HT-29 (cell line): ENCODE measurements around the gene HJV. TPM values are rescaled to one million over a fixed set of nuclear protein-coding genes. Genes with fewer than 3 reads are reported as not detected.

Experiments used
- DNase-seq: peaks from one replicate; pipeline ENCODE4 v3.0.0-alpha.2; 2015; ENCODE audit warnings: low spot score
- total RNA-seq: library from RNA; depleted of rRNA; stranded (reverse); fragments of >200 nt; shearing (Covaris generic); gene quantifications from 2 replicates; pipeline ENCODE4 v1.2.3, GENCODE V29; 2014

Gene HJV
- total RNA-seq, 1 experiment from 2014 or later, result not detected

DNA sequence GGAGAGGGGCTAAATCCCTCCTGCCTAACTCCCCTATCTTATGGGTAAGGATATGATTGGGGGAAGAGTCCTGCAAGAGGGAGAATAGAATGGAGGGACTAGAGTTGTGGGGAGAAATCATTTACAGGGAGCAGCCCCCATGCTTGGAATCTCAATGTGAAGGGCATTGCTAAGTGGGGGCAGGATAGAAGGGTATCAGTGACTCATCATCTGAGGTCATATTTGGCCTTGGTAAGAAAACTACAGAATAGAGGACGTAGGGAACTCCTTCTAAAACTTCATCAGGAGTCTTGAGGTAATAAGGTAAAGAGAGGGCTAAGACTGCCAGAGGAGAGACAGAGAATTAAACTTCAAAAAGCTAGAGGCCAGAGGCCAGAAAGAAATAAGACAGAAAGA is 487 bp downstream of the HJV start:
- no peak for DNase-seq

DNA sequence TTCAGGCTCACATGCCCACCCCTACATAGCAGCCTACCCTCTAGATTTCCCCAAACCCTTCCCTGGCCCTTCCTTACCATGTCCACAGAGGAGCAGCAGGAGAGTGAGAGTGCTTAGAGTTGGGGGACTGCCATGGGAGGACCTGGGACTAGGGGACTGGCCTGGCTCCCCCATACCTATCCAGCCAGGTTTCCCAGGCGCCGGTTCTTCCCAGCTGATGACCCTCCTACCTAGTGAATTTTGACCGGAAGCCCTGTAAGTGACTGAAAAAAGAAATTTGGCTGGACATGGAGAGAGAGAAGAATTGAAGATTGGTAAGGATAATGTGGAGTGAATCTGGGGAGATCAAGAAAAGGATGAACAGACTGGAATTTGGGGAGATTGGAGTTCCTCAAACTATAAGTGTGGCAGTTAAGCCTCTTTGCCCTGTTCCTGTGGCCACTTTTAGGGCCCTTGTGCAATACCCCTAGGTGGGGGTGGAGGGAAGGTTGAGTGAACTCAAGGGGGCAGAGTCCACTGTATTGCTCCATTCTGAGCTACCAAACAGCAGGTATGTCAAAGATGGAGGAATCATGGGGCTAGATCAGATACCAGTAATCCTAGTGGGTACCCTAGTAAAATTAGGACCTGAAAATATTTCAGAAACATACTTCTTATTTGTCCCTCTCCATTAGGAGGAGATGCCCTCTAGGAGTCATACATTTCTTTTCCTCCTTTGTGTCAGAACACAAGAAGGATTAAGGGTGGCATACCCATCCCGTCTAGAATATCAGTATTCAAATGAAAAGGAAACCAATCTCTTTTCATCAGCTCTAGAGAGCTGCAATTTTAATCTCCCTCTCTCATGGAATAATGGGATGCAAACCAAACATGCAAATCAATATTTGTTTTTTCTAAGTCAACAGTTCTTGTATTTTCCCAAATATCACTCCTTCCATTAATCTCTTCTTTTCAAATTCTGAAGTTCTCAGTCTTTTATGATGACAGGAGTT is 1.2 kb downstream of the HJV start:
- no peak for DNase-seq

DNA sequence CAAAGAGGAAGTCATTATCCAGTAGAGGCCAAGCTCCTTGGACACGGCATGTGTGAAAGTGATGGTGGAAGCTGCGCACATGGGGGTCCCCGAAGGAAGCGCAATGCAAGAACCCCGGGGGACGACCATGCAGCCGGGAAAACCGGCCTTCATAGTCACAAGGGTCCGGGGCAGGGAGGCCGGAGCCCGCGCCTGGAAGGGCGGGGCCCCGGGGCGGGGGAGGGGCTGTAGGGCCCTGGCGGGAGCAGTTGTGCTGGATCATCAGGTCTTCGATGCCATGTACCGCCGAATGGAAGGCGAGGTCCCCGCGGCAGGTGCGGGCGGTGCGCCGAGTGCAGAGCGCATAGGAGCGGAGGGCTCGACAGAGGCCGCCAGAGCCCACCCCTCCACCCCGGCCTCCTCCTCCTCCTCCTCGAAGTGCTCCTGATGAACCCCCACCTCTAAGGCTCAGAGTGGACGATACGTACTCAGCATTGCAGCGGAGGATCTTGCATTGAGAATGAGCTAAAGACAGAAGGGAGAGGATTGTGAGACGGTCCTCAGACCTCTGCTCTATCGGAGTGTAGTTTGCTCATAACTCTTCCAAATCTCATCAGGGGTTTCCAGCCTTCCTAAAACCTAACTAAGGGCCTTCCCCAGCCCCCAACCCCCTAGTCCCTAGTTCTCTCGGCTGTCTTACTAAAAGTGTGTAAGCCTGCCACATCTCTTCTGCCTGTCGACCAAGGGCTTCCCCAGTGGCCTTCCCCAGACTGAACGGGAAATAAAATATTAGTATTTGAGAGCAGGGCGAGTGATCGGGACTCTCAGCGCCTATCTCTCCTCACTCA is 2.1 kb downstream of the HJV start:
- no peak for DNase-seq

DNA sequence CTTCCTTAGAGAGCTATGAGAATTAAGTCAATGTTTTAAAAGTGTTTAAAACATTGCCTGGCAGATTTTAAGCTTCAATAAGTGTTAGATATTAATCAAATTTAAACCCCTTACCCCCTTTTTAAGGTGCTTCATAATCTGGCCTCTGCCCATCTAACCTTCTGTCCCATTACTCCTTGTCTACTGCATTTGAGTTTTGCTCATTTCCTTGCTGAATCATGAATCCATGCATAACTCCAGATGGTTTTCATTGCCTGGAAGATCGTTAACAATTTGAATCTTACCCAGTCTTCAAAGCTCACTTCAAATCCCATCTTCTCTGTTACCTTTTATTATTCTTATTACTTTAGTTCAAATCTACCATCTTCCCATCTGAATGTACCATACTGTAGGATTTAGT is 4.6 kb downstream of the HJV start:
- DNase-seq, result no peak

DNA sequence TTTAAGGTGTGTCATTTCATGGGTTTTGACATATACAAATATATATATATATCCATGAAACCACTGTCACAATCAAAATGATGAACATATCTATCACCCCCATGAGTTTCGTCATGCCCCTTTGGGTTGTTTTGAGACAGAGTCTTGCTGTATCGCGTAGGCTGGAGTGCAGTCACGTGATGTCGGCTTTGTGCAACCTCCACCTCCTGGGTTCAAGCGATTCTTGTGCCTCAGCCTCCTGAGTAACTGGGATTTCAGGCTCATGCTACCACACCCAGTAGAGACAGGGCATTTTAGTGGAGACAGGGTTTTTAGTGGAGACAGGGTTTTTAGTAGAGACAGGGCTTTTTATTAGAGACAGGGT is 8.0 kb downstream of the HJV start:
- no peak for DNase-seq

DNA sequence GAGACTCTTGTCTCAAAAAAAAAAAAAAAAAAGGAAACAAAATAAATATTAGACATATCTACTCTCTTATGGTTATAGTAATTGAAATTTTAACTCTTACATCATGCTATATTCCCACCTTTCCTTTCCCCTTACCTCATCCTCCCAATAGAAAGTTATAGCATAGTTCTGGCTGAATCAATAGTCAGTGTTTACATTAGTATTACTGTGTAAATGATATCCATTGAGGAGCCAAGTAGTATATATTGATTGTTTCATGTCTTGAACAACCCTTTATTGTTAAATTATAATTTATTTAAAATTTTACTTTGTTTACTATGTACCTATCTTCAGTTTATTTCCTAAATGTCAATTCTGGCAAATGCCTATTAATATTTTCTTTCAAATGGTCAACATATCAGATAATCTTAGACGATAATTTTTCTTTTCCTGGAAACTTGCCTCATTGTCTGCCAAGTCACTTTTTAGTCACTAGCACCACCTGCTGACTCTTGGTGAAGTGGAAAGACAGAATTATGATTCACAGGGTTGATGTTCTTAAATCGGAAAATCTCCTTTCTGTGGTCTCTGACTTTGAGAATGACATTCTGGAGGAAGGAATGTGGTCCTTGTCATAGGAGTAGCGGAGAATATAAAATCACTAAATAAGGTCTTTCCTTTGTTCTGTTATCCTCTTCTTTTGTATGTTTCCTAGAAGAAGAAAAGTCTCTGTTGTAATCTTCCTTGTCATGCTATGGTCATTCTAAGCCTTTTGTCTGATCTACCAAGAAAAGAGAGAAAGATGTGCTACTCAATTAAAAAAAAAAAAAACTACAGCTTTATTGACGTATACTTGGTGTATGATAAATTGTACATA is 8.6 kb downstream of the HJV start:
- DNase-seq, result peak; percentile 92

DNA sequence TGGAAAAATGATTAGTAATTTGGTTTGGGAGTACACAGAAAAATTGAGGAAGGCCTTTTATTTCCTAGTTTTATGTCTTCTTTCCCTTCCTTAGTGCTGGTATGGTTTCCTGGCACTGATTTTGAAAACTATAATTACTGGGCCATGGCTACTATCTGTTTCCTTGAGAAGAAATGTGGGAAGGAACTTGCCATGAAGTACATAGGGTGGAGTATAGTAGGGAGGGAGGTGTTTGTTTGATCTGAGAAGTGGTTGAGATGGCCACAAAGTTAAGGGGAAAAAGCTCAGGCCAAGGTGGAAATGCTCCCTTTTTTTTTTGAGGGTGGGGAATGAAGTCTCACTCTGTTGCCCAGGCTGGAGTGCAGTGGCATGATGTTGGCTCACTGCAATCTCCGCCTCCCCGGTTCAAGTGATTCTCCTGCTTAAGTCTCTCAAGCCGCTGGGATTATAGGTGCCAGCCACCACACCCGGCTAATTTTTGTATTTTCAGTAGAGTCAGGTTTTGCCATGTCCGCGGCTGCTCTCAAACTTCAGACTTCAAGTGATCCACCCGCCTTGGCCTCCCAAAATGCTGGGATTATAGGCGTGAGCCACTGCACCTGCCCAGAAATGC is 11.3 kb downstream of the HJV start:
- DNase-seq, result peak; percentile 47

DNA sequence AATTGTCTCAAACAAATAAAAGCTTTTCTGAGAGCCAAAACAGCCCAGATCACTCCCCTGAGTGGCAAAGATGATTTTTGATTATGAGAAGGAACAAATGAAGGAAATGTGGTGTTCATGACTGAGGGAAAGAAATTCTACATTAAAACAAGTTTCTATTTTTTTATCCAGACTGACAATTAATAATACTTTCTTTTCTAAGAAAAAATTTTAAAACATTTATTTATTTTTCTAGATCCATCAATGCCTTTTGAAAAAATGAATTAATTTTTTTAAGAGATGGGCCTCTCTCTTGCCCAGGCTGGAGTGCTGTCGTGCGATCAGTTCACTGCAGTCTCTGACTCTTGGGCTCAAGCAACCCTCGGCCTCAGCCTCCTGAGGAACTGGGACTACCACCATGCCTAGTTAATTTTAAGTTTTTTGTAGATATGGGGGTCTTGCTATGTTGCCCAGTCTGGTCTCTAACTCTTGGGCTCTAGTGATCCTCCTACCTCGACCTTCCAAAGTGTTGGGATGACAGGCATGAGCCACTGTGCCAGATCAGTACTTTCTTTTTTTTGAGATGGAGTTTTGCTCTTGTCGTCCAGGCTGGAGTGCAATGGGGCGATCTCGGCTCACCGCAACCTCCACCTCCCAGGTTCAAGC is 13.9 kb downstream of the HJV start:
- DNase-seq, result no peak

DNA sequence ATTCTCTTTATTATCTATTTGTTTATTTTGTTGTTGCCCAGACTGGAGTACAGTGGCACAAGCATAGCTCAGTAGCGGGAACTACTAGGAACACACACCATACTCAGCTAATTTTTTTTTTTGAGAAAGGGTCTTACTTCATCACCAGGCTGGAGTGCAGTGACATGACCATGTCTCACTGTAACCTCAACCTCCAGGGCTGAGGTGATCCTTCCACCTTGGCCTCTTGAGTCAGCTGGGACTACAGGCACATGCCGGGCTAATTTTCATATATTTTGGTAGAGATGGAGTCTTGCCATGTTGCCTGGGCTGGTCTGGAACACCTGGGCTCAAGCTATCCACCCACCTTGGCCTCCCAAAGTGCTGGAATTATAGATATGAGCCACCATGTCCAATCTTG is 19.8 kb downstream of the HJV start:
- DNase-seq, result no peak

DNA sequence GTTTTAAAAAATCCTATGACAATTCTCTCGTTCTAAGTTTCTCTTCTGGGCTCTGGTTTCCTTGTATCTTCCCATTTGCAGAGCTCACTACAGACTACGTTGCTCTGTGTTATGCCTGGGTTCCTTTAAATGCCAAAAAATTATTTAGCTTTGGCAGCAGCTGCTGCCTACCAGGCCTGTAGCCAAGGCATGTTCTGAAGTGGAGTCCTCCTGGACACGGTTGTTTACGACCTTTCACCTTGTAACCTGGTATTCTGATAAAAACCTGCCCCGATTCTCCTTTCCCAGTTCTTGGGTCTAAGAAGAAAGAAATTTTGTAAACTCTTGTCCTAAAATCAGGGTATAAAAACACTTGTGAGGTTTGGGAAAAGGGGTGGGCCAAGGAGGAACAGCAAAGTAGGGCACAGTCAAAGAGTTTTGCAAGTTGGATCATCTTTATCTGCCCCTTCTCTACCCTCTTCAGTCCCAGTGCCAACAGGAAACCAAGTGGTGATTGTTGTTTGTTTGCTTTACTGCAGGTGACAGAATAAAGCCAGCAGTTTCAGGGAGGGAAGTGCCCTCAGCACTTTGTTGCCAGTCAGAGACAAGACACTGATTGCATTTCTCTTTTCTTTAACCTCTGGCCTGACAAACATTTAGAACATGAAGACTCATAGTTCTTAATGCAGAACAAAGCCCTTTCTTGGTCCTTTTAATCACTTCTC is 22.1 kb downstream of the HJV start:
- DNase-seq, result peak; percentile 62

DNA sequence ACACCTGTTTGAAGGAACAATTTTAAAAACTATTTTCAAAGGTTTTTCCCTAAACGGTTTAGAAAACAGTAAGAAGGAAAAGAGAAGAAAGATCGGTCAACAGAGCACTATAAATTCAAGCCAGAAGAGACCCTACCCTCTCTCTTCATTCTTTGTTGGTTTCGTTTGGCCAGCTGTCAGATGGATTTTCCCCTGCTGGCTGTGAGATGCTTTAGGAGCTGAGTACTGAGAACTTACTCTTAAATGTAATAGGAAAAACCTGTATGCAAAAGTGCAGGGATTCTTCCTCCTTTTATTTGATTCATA is 23.9 kb downstream of the HJV start:
- DNase-seq, result no peak

DNA sequence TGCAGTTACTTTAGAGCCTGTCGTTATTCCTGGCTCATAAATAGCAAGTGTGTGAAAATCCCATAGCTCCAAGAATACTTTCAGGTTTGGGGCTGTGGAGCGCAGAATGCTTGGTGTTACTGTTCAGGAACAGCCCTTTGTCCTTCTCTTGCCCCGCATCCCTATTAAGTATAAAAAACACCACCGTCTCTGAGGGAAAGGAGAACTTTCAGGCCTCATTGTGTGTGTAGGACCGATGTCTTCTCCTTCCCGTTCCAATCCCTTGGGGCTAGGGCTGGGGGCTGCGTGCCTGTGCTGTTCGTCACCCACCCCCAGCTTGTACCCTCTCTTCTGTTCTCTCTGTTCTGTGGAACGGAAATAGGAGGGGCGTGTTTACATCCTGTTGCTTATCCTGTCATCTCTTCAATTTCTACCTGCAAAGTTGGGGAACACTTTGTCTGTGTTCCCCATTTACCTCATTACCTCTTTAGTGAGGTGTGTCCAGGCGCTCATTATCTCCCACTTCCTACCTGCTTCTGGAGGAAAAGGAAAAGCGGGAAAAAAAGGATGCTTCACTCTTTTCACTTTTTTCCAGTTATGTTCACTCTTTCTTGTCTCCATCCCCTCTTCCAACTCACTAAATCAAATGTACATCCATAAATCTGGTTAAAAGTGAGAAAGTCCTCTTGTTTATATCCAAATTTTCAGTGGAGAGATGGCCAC is 24.4 kb downstream of the HJV start:
- peak; percentile 64 for DNase-seq

DNA sequence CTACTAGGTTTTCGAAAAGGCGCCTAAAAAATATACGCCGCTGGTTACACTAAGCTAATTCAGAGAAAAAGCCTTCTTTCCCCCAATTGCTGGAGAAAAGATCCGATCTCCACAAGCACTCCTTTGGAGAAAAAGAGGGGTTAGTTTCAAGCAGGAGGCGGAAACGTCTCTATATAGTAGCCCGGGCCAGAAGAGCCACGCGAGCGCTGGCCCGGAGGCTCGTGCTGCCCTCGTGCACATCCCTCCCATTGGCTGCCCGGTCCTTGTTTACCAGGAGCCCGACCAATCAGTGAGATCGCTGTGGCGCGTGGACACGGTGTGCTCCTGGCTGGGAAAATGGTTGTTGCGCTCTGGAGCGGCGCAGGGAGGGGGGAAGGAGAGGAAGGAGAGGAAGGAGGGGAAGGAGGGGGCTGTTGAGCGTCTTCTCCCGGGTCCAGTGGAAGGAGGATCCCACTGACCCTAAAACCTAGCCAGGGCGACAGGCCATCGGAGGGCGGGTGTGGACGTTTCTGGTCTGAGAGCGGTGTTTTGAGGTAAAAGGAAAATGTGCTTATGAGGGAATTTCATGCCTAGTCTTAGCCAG is 25.0 kb downstream of the HJV start, which contains the start of gene TXNIP:
TXNIP (minus strand) TSS at position 147 of the 583 bp plus-strand sequence. CDS start 313 bp downstream, outside the sequence.
- DNase-seq, result peak; percentile 96

DNA sequence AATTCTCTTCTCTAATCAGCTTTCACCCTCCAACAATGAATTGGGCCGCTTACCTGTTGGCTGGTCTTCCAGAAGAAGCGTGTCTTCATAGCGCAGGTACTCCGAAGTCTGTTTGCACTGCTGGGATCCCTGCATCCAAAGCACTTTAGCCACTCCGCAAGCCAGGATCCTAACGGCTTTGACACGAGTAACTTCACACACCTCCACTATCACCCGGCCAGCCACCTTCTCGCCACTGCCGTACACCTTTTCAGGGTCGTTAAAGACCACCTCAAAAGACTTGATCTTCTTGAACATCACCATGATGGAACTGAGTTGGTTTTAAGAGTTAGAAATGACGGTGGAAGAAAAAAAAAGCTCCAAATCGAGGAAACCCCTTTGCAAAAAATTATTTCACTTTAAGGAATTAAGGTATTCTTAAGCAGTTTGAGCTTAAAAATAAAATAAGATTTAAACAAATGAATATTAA is 25.5 kb downstream of the HJV start:
- DNase-seq, result peak; percentile 46

DNA sequence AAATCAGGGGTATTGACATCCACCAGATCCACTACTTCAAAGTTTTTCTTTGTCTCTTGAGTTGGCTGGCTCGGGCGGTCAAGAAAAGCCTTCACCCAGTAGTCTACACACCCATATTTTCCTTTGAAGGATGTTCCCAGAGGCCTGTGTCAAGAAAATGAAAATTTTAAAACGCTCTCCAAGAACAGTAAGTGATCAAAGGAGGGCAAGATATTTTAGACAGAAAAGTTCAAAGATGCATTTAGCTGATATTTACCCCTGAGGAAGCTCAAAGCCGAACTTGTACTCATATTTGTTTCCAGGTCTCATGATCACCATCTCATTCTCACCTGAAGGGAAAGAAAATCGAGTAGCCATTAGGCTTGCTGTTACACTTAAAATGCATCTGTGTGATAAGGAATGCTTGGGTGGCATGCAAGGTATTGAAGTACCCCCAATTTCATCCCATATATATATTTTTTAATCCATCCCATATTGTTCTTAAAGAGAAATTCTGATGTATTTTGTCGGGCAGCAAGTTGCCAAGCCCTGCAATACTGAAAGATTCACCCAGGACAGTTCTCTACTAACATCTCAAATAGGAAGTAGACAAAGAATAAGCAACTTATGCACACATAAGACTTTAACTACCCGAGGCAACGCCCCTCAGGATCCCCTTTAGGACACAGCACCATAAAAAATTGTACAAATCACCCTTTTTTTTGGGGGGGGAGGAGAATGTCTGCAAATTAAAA is 26.2 kb downstream of the HJV start:
- no peak for DNase-seq

DNA sequence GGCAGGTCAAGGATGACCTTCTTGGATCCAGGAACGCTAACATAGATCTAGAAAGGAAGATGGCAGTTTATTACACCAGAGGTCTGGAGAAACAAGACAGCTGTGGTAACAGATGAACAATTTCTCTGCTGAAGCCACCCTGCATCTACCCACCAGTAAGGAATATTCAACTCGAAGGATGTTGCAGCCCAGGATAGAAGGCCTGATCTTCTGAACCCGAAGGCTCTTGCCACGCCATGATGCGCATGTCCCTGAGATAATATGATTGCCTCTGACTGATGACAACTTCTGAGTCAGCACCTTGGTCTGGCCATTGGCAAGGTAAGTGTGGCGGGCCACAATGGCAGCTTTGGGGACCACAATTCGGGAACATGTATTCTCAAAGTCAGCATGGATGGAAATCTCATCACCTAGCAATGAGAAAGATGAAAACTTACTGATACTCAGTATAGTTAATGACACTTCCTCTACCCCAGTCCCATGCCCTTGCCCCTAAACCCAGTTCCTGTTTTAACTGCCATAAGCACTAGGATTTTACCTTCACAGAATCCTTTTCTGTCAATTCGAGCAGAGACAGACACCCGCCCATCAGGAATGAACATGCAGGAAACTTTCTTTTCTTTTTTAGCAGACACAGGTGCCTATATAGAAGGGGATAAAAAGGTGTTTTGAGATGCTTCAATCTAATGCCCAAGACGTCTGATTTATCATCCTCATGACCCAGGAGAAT is 27.0 kb downstream of the HJV start:
- DNase-seq, result no peak

DNA sequence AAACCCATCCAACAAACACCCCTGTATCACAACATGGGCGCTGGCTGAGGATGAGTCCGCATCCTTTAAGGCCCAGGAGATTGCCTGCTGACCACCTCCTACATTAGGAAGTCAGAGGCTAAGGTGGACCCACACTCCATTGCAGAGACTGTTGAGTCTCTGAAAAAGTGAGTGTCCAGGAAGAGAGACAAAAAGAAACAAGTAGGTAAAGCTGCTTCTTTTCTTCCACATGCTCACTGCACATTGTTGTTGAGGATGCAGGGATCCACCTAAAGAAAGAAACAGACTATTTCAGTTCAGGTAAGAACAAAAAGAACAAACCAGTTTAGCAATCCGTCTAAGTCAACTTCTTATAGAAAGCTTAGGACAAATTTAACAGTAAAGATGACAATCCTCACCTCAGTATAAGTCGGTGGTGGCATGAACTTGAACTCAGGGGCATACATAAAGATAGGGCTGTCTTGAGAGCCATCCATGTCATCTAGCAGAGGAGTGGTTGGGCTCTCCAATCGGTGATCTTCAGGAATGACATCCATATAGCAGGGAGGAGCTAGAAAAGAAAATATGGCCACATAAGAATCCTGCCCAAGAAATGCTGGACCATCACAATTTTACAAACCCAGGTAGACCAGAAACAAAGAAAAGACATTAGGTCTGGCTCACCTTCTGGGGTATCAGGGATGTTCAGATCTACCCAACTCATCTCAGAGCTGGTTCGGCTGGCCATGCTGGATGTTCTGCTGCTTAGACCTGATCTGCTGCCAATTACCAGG is 27.7 kb downstream of the HJV start:
- DNase-seq, result no peak
